K562 (cell line): ENCODE data around the gene CDC6. TPM values are rescaled to one million over a fixed set of nuclear protein-coding genes. Genes with fewer than 3 reads are reported as not detected.

Experiments used
- ATAC-seq: fragments of 200-7000 bp; cut with Tn5 transposase; 3 replicates; pipeline ENCODE4 v1.9.1; 2020; ENCODE audit warnings: moderate library complexity
- BruUV-seq: library from RNA; stranded (reverse); fragments of 400-500 nt; replicated peaks from 2 replicates; lab custom pipeline; 2021; lab: Mats Ljungman, UMichigan
- CTCF ChIA-PET: fragments of 300-600 bp; formaldehyde crosslinking; extraction: SDS; loops from one replicate; lab custom pipeline; 2021; ENCODE audit warnings: low intra/inter-chr PET ratio; lab: Yijun Ruan, JAX
- POLR2A ChIA-PET: fragments of 300-600, 350-650 bp; sonication (Branson Sonifier 250); formaldehyde crosslinking; extraction: SDS; loops from one replicate; lab custom pipeline; 2021; ENCODE audit warnings: antibody characterized with exemption, inconsistent platforms; lab: Yijun Ruan, JAX
- DNase-seq, 4 experiments: peaks; one replicate each; pipeline versions ENCODE4 v3.0.0 to v3.0.0-alpha.2; 2011 to 2018; ENCODE audit warnings: low spot score in 3 of 4, mixed read lengths in 3 of 4; ENCODE audit errors: extremely low read depth in 1 of 4
- FAIRE-seq: peaks from 2 replicates; lab custom pipeline; 2011; peaks lifted over from hg19 to GRCh38; lab: Jason Lieb, UNC
- H2AFZ ChIP-seq: 2 replicates; pipeline ENCODE4 v1.6.0; 2011; ENCODE audit warnings: low read depth, low read length, control low read depth, inconsistent platforms
- H3K27ac ChIP-seq: fragments of 200-600 bp; 3 replicates; pipeline ENCODE4 v1.8.0; 2011; ENCODE audit warnings: low read depth, mild to moderate bottlenecking, control low read depth, inconsistent platforms, low read length, moderate library complexity, mixed read lengths; ENCODE audit errors: extremely low read depth
- H3K27me3 ChIP-seq, 2 experiments: fragments of 300-600 bp in 1 of 2; 2 replicates in 1 of 2; 3 replicates in 1 of 2; pipeline versions ENCODE4 v1.6.0 to v1.8.0; 2011; ENCODE audit warnings: inconsistent platforms in 2 of 2, low read length in 2 of 2, mild to moderate bottlenecking in 1 of 2, mixed read lengths in 1 of 2, moderate library complexity in 1 of 2; ENCODE audit not compliant: control insufficient read depth in 2 of 2, insufficient read depth in 2 of 2
- H3K36me3 ChIP-seq: fragments of 300-600 bp; 3 replicates; pipeline ENCODE4 v1.8.0; 2011; ENCODE audit warnings: mild to moderate bottlenecking, low read length, inconsistent platforms; ENCODE audit not compliant: control insufficient read depth, insufficient read depth
- H3K4me1 ChIP-seq, 2 experiments: fragments of 200-600 bp in 1 of 2; replicated peaks in 1 of 2; 2 replicates in 1 of 2; 3 replicates in 1 of 2; pipeline versions ENCODE4 v1.5.1 to v1.8.0; 2011; ENCODE audit warnings: inconsistent platforms in 2 of 2, low read length in 2 of 2, mild to moderate bottlenecking in 1 of 2, mixed read lengths in 1 of 2, moderate library complexity in 1 of 2; ENCODE audit not compliant: control insufficient read depth in 2 of 2, insufficient read depth in 2 of 2
- H3K4me2 ChIP-seq: 2 replicates; pipeline ENCODE4 v1.6.1; 2011; ENCODE audit warnings: low read length, control low read depth, inconsistent platforms, mixed read lengths; ENCODE audit not compliant: insufficient read depth
- H3K4me3 ChIP-seq: fragments of 200-600 bp; sonication (generic), shearing (Covaris generic); 2 replicates; pipeline ENCODE4 v1.5.1; 2016; ENCODE audit warnings: control low read depth, inconsistent platforms
- H3K79me2 ChIP-seq: fragments of 200-600 bp; 3 replicates; pipeline ENCODE4 v1.8.0; 2011; ENCODE audit warnings: low read length, inconsistent platforms; ENCODE audit not compliant: control insufficient read depth, insufficient read depth
- H3K9ac ChIP-seq, 2 experiments: 2 replicates each; pipeline versions ENCODE4 v1.6.0 to v1.6.1; 2011; ENCODE audit warnings: low read depth in 2 of 2, low read length in 2 of 2, control low read depth in 1 of 2, inconsistent platforms in 1 of 2, mild to moderate bottlenecking in 1 of 2, mixed read lengths in 1 of 2; ENCODE audit not compliant: insufficient read depth in 1 of 2
- H3K9me1 ChIP-seq: one replicate; pipeline ENCODE4 v1.6.0; 2011; ENCODE audit warnings: inconsistent platforms, mild to moderate bottlenecking, low read length, moderate library complexity; ENCODE audit not compliant: control insufficient read depth, insufficient read depth
- H3K9me3 ChIP-seq: replicated peaks from 2 replicates; pipeline ENCODE4 v1.5.1; 2011; ENCODE audit warnings: low read depth, low read length, inconsistent platforms; ENCODE audit not compliant: control insufficient read depth, insufficient read depth
- H4K20me1 ChIP-seq: replicated peaks from 2 replicates; pipeline ENCODE4 v1.6.1; 2011; ENCODE audit warnings: low read length, inconsistent platforms, mixed read lengths; ENCODE audit not compliant: control insufficient read depth, insufficient read depth
- AFF4 ChIP-seq: sonication (generic); formaldehyde crosslinking; IDR thresholded peaks from 2 replicates; pipeline ENCODE4 v1.8.0; 2023; ENCODE audit warnings: mild to moderate bottlenecking, missing genetic modification reagents
- FIP1L1 ChIP-seq: fragments of 200-400 bp; formaldehyde crosslinking; IDR thresholded peaks from 2 replicates; pipeline ENCODE4 v1.6.1; 2018; ENCODE audit warnings: mild to moderate bottlenecking, low read depth, low read length; ENCODE audit not compliant: poor library complexity, severe bottlenecking
- JUND ChIP-seq, 2 experiments: IDR thresholded peaks; 2 replicates in 1 of 2; 3 replicates in 1 of 2; pipeline ENCODE4 v1.6.1; 2011; ENCODE audit warnings: borderline replicate concordance in 2 of 2, low read depth in 2 of 2, low read length in 2 of 2, improper control_type of control experiment in 1 of 2, missing biosample characterization in 1 of 2, missing genetic modification characterization in 1 of 2, missing genetic modification reagents in 1 of 2
- NFRKB ChIP-seq: fragments of 450-650 bp; IDR thresholded peaks from 2 replicates; pipeline ENCODE4 v1.6.1; 2016; ENCODE audit warnings: low read depth
- POLR2AphosphoS2 ChIP-seq: IDR thresholded peaks from 2 replicates; pipeline ENCODE4 v1.6.1; 2012; ENCODE audit warnings: low read length, improper control_type of control experiment
- PRDM10 ChIP-seq: fragments of 450-650 bp; IDR thresholded peaks from 2 replicates; pipeline ENCODE4 v1.6.1; 2018; ENCODE audit not compliant: partially characterized antibody
- SP1 ChIP-seq: sonication (generic); formaldehyde crosslinking; IDR thresholded peaks from 2 replicates; pipeline ENCODE4 v1.8.1; 2022; ENCODE audit warnings: mild to moderate bottlenecking, missing genetic modification reagents
- SRSF7 ChIP-seq: fragments of 200-400 bp; formaldehyde crosslinking; optimal IDR thresholded peaks from 2 replicates; pipeline ENCODE3; 2017; ENCODE audit warnings: mild to moderate bottlenecking, low read depth, low read length
- TCF7 ChIP-seq: sonication (generic); IDR thresholded peaks from 2 replicates; pipeline ENCODE4 v1.6.1; 2016; ENCODE audit warnings: antibody characterized with exemption, borderline replicate concordance
- TEAD4 ChIP-seq, 2 experiments: sonication (generic) in 1 of 2; formaldehyde crosslinking in 1 of 2; IDR thresholded peaks; 2 replicates each; pipeline versions ENCODE4 v1.6.1 to v1.8.0; 2012 to 2022; ENCODE audit warnings: borderline replicate concordance in 1 of 2, inconsistent platforms in 1 of 2, low read length in 1 of 2, mild to moderate bottlenecking in 1 of 2, missing genetic modification reagents in 1 of 2
- ZNF408 ChIP-seq: fragments of 250-450 bp; sonication (Bioruptor Pico); IDR thresholded peaks from 2 replicates; pipeline ENCODE4 v1.4.0; 2020; ENCODE audit warnings: low read depth, mild to moderate bottlenecking, moderate library complexity
- WGBS: fragments of 100-300 bp; shearing (Covaris generic); methylation state at CpG from one replicate; pipeline ENCODE4 v1.1.6; 2016; ENCODE audit warnings: low coverage, mixed read lengths; ENCODE audit not compliant: insufficient coverage; ENCODE audit errors: missing lambda C conversion rate; 5-methylcytosine and 5-hydroxymethylcytosine counted together
- in situ Hi-C: fragments of 300-500 bp; cut with MboI; formaldehyde crosslinking; loops from 4 replicates; pipeline ENCODE4 v1.15.0; 2018; ENCODE audit warnings: inconsistent platforms, mixed read lengths
- intact Hi-C: fragments of 100-400 bp; cut with micrococcal nuclease; formaldehyde crosslinking; loops from 2 replicates; pipeline ENCODE4 v1.14.2; 2022
- polyA plus RNA-seq, 8 experiments: library from polyadenylated mRNA; depleted of rRNA in 4 of 8; stranded (reverse) in 5 of 8; unstranded in 3 of 8; fragments of >200 nt; fragmentation: Nextera tagmentation in 2 of 8; fragmentation: Illumina TruSeq in 1 of 8; extraction: Ambion mirVana in 2 of 8; extraction: Trizol in 1 of 8; gene quantifications; 2 replicates each; pipeline versions ENCODE4 v1.2.1 to v1.2.3, GENCODE V29; 2011 to 2014; ENCODE audit warnings: inconsistent platforms in 1 of 8, missing spikeins in 1 of 8
- total RNA-seq, 7 experiments: library from RNA; depleted of rRNA in 6 of 7; stranded (reverse); fragments of >200 nt in 6 of 7; fragmentation: Illumina TruSeq in 2 of 7; extraction: Trizol in 2 of 7; gene quantifications; 2 replicates each; pipeline versions ENCODE4 v1.2.1 to v1.2.3, GENCODE V29; 2011 to 2021; ENCODE audit warnings: low replicate concordance in 1 of 7

CDC6 gene
- total and polyA plus RNA-seq, 9 of the 15 experiments (the other 6 are each of a cell fraction or from before 2014, with no cell fraction given) = 29.6 to 141 (median 106) TPM

GRCh38 chr17:40307740-40308239 is 20.1 kb downstream of the CDC6 start:
- DNase-seq (peak in 2 of 4 experiments; percentile 50 to 73), ATAC-seq (peak; percentile 47), FAIRE-seq (peak; percentile 64)
- Histone ChIP-seq H3K27ac (peak overlapping the region; percentile 49), H3K27me3 (no peaks in the 10 kb centered on the region), H4K20me1 (no peaks in the 10 kb centered on the region), H3K9ac (peak overlapping the region; percentile 8 to 75; a peak in 3 of 4 replicates), H3K79me2 (no peaks in the 10 kb centered on the region; the same call in 2 of the 3 replicates), H3K4me1 (peaks cover 34 to 43% of the 10 kb centered on the region in 2 experiments), H3K36me3 (peaks cover 22% of the 10 kb centered on the region), H3K4me3 (no peak overlapping the region), H3K4me2 (peak overlapping the region; percentile 38; the same call in 1 of the 2 replicates), H2AFZ (peak overlapping the region; percentile 5; the same call in 1 of the 2 replicates), H3K9me3 (no peaks in the 10 kb centered on the region), H3K9me1 (no peaks in the 10 kb centered on the region)
- 0% methylated on average over 2 of the region's 3 CpGs for WGBS
- POLR2A ChIA-PET = interaction anchor here (0.5 to 3.3 kb wide), 16 partner anchors 9 to 1682 kb away, joined by 3 to 23 read pairs (median 4); partner anchors contain the start of gene CDC6
- in situ Hi-C loops = no loop called here
- CTCF ChIA-PET = no interaction called here
- no TSS peak for BruUV-seq
- intact Hi-C loops = loop anchor here (5.0 to 10.0 kb wide), 2 partner anchors 35 to 227 kb away; no protein-coding TSS in a partner anchor
- TF ChIP-seq PRDM10 (peak; percentile 25), SRSF7 (no peak), FIP1L1 (no peak), TCF7 (no peak), POLR2AphosphoS2 (peak; percentile 56; the same call in 1 of the 2 replicates), ZNF408 (CRISPR knock-in tag) (no peak), NFRKB (no peak), JUND (IDR thresholded peaks at IDR 0.05; ENCODE audit: borderline replicate concordance, low read depth, low read length) (0 out of 2 replicates have a peak, but pooled peaks have one; percentile 40), JUND (tag; IDR thresholded peaks at IDR 0.05; ENCODE audit: borderline replicate concordance, low read depth, low read length) (peak; percentile 35; the same call in 1 of the 3 replicates), SP1 (CRISPR knock-in tag) (no peak), TEAD4 (IDR thresholded peaks at IDR 0.05; ENCODE audit: low read length) (no peak), TEAD4 (CRISPR knock-in tag; IDR thresholded peaks at IDR 0.05; ENCODE audit: borderline replicate concordance) (no peak), AFF4 (CRISPR knock-in tag) (no peak)
